Cardiac muscle cell (in vitro differentiated cells and primary cell): Measurements from ENCODE around the gene LONRF2. TPM values are rescaled to one million over a fixed set of nuclear protein-coding genes. Genes with fewer than 3 reads are reported as not detected.

Experiments
- DNase-seq, 2 donors: peaks; one replicate each; pipeline versions ENCODE4 v3.0.0 to v3.0.0-alpha.2; 2010 to 2017; ENCODE audit warnings: low read depth in 1 of 2, low spot score in 1 of 2
- H3K27ac ChIP-seq: fragments of 200-600 bp; sonication (generic); 2 replicates; pipeline ENCODE4 v1.5.1; 2016
- H3K27me3 ChIP-seq: fragments of 200-600 bp; sonication (generic); 2 replicates; pipeline ENCODE4 v1.6.0; 2016; ENCODE audit warnings: control low read depth
- H3K36me3 ChIP-seq: fragments of 200-600 bp; sonication (generic); 2 replicates; pipeline ENCODE4 v1.5.1; 2016; ENCODE audit warnings: control low read depth
- H3K4me1 ChIP-seq: fragments of 200-600 bp; sonication (generic); 2 replicates; pipeline ENCODE4 v1.8.1; 2017; ENCODE audit warnings: low read depth, mild to moderate bottlenecking, mixed run types
- H3K4me3 ChIP-seq: fragments of 200-600 bp; sonication (generic); 2 replicates; pipeline ENCODE4 v1.5.1; 2016; ENCODE audit warnings: mild to moderate bottlenecking
- H3K9me3 ChIP-seq: fragments of 200-600 bp; sonication (generic); 2 replicates; pipeline ENCODE4 v1.5.1; 2017; ENCODE audit warnings: low read depth, mild to moderate bottlenecking, control low read depth
- CTCF ChIP-seq: IDR thresholded peaks from 2 replicates; pipeline ENCODE4 v1.5.1; 2012; ENCODE audit warnings: low read depth, mild to moderate bottlenecking, low read length
- polyA plus RNA-seq: library from polyadenylated mRNA; unstranded; fragments of >200 nt; fragmentation: Nextera tagmentation; extraction: Ambion mirVana; gene quantifications from 2 replicates; pipeline ENCODE4 v1.2.1, GENCODE V29; 2016
- total RNA-seq: library from RNA; depleted of rRNA; stranded (reverse); fragments of >200 nt; gene quantifications from 2 replicates; pipeline ENCODE4 v1.2.3, GENCODE V29; 2016

Gene LONRF2
- total and polyA plus RNA-seq, 2 experiments from 2014 or later, result 0.83 to 1.3 TPM

GRCh38 chr2:100294162-100294497 lies 28.2 kb downstream of the LONRF2 start:
- H3K36me3 ChIP-seq, result no peaks in the 10 kb centered on the region
- peaks cover 13% of the 10 kb centered on the region for H3K4me1 ChIP-seq
- no peaks in the 10 kb centered on the region for H3K9me3 ChIP-seq
- no peak for TF ChIP-seq CTCF
- no peaks in the 10 kb centered on the region for H3K27me3 ChIP-seq
- no peak overlapping the region for H3K4me3 ChIP-seq
- no peak for DNase-seq
- no peak overlapping the region for H3K27ac ChIP-seq

- Histone ChIP-seq H3K27ac (no peak overlapping the region), H3K4me3 (no peak overlapping the region), H3K27me3 (no peaks in the 10 kb centered on the region), H3K9me3 (no peaks in the 10 kb centered on the region), H3K36me3 (no peaks in the 10 kb centered on the region), H3K4me1 (peaks cover 13% of the 10 kb centered on the region)
- TF ChIP-seq CTCF, result no peak
- DNase-seq, result no peak
Observed at GRCh38 chr2:100293341-100294161, 28.8 kb downstream of the LONRF2 start.

GRCh38 chr2:100292022-100292580 lies 30.2 kb downstream of the LONRF2 start:
- H3K9me3 ChIP-seq, result no peaks in the 10 kb centered on the region
- peaks cover 13% of the 10 kb centered on the region for H3K4me1 ChIP-seq
- peak; percentile 26 to 90 for DNase-seq
- H3K27ac ChIP-seq, result no peak overlapping the region
- H3K36me3 ChIP-seq, result no peaks in the 10 kb centered on the region
- TF ChIP-seq CTCF, result peak; percentile 13
- H3K27me3 ChIP-seq, result no peaks in the 10 kb centered on the region
- H3K4me3 ChIP-seq, result no peak overlapping the region

- Histone ChIP-seq H3K4me3 (no peak overlapping the region), H3K4me1 (peaks cover 13% of the 10 kb centered on the region), H3K27me3 (no peaks in the 10 kb centered on the region), H3K9me3 (no peaks in the 10 kb centered on the region), H3K27ac (peak overlapping the region; percentile 10), H3K36me3 (no peaks in the 10 kb centered on the region)
- DNase-seq, result peak; percentile 25 to 97
- TF ChIP-seq CTCF, result no peak
Observed at GRCh38 chr2:100291152-100291970, 30.9 kb downstream of the LONRF2 start.

GRCh38 chr2:100290718-100291151 lies 31.6 kb downstream of the LONRF2 start:
- H3K27ac ChIP-seq, result no peak overlapping the region
- no peak overlapping the region for H3K4me3 ChIP-seq
- DNase-seq, result no peak
- no peak for TF ChIP-seq CTCF
- no peaks in the 10 kb centered on the region for H3K36me3 ChIP-seq
- no peaks in the 10 kb centered on the region for H3K9me3 ChIP-seq
- no peaks in the 10 kb centered on the region for H3K27me3 ChIP-seq
- peaks cover 13% of the 10 kb centered on the region for H3K4me1 ChIP-seq
